GM21515 (cell line): Measurements from ENCODE around the gene ATP6V1G1.
A peak's percentile ranks its signal among the peaks of the same experiment; 100 is the strongest.
"Not testable (repeated sequence)": the region's sequence is repeated elsewhere in the genome, so short reads cannot be mapped to it uniquely, and the experiment has no call there.

Experiments used
- ATAC-seq: cut with Tn5 transposase; IDR thresholded peaks from one replicate; pipeline ENCODE4 v1.9.1; 2021; ENCODE audit not compliant: unreplicated experiment

ATP6V1G1 gene

GRCh38 chr9:114578134-114578533, 9.4 kb upstream of the ATP6V1G1 start:
- ATAC-seq = not testable (repeated sequence)

DNA sequence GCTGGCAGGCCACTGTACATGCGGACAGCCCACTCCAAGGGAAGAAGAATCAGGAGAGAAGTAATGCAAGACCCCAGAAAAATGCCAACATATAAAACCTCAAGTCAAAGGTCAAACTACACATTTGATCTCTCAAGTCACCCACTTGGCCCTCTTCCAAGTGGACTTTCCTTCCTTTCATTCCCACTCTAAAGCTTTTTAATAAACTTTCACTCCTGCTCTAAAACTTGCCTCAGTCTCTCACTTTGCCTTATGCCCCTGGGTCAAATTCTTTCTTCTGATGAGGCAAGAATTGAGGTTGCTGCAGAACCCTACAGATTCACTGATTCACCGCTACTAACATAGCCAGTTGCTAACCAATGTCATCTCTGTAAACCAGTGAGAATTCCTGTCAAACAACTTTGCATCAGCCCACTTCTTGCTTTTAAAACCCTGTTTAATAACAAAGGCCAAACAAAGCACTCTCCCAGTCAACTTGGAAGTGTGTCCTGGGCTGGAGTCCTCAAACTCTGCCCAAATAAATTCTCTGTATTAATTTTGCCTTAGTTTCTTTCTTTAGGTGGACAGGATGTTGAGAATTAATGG, 6.9 kb upstream of the ATP6V1G1 start:
- no peak for ATAC-seq

DNA sequence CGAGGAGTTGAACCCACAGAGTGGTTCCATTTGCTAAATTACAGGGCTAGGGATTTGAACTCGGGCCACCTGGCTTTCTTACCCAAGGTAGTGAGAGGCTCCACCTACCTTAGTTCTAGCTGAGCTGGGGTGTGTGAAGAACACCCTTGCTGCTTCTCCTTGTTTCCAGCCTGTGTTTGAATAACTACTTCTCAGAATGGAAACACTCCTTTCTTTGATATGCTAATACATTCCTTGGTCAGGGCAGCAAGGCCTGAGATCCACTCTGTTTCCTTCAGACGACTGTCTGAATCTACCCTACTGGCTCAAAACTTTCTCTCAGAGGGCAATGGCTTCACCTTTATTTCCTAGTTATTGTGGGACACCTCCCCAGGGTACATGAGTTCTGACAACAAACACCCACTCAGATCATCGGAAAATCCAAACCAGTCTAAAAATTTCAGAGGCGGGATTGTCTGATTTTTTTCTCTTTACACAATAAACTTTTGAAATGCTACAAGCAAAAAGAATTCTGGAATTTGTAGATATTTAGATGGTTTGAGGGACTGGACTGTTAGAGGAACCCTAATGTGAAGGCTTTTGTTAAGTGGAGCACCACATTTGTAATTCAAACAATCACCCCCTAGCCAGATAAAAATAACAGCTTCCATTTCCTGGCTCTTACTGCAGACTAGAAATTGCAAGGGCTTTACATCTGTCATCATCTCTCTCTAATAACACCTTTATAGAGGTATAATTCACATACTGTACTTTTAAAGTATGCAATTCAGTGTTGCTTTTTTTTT, 4.0 kb upstream of the ATP6V1G1 start:
- ATAC-seq = no peak

DNA sequence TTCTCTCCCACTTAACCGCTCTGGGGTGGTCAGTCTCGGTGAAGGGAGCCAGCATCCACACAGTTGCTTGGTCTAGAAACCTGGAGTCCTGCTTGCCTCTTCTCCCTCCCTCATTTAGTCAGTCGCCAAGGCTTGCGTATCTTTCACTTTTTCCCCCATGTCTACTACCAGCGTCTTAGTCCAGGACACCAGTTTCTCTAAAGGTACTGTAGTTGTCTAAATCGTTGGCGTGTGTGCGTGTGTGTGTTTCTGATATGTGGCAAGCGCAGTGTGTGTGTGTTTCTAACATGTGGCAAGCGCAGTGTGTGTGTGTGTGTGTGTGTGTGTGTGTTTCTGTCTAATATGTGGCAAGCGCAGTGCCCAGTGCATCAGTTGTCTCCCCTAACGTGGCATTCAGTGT, 641 bp downstream of the ATP6V1G1 start:
- peak; percentile 2 for ATAC-seq

- no peak for ATAC-seq
Measured at GRCh38 chr9:114588651-114589526, 1.3 kb downstream of the ATP6V1G1 start.

GRCh38 chr9:114590328-114590727, 2.8 kb downstream of the ATP6V1G1 start:
- ATAC-seq = no peak

DNA sequence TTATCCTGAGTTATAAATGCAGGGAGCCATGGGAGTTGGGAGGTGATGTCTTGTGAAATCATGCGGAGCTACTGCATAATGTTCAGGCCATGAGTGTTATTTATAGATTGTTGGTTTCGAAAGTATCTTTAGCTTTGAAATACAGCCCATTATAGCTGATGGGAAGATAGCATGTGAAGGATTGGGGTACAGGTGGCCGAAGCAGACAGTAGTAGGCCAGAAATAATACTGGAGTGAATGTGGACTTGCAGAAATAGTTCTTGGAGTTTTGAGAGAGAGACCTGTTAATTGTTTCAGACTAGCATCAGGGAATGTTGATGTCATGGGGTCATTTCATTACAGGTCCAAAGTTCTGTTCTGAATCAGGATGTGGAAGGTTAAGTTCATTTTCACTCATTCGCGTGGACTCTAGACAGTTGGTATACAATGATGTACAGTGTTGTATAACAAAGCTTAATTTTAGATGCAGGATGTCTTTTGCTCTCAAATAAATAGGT, 3.8 kb downstream of the ATP6V1G1 start:
- no peak for ATAC-seq

DNA sequence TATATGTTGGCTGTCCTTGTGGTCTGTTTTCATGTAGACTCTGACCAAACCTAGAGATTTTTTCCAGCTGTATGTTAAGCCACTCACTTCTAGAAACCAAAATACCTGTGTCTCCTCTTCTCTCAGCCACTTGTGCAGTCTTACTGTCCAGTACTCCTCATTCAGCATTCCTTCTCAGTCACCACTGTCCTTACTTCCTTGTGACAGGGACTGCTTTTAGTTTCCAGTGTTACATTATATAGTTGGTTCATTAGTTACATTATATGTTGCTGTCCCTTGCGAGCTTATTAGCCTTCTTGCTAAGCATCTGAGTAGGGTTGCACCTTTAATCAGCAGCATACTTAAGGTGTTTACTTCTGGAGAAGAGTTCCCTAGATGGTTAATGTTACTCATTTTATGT, 4.3 kb downstream of the ATP6V1G1 start:
- ATAC-seq = no peak

DNA sequence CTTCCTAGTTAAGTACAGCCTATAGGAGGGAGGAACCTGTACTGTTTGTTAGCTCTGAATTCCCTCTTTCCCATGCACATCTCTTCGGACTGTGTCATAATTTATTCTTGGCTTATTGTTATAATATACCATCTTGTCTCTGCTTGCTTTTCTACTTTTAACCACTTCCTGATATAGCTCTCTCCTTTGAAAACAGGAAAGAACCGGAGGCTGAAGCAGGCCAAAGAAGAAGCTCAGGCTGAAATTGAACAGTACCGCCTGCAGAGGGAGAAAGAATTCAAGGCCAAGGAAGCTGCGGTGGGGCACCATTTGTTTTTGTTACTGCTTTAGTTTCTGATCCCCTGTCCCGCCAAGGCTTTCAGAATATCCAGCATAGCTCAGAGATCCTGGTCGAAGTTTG, 4.8 kb downstream of the ATP6V1G1 start:
- no peak for ATAC-seq

GRCh38 chr9:114594136-114594535, 6.6 kb downstream of the ATP6V1G1 start:
- no peak for ATAC-seq

- not testable (repeated sequence) for ATAC-seq
Measured at GRCh38 chr9:114600502-114601248, 13.1 kb downstream of the ATP6V1G1 start.

- not testable (repeated sequence) for ATAC-seq
Measured at GRCh38 chr9:114601787-114602186, 14.2 kb downstream of the ATP6V1G1 start.

DNA sequence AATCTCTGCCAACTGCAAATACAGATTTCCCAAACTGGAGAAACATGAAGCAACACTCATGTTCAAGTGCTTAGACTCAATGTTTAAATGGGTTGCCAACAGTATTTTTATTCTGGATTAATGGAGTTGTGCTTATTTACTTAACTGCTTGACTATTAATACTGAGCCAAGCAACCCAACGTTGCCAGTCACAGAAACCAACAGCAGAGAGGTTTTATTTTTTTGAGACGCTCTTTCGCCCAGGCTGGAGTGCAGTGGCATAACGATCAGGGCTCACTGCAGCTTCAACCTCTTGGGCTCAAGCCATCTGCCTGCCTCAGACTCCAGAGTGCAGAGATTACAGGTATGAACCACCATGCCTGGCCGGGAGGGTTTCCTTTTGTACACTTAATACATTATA, 15.1 kb downstream of the ATP6V1G1 start:
- ATAC-seq = no peak

- ATAC-seq = no peak
Measured at GRCh38 chr9:114603248-114603647, 15.7 kb downstream of the ATP6V1G1 start.

- no peak for ATAC-seq
Measured at GRCh38 chr9:114604989-114605388, 17.4 kb downstream of the ATP6V1G1 start.

GRCh38 chr9:114606068-114606467, 18.5 kb downstream of the ATP6V1G1 start:
- ATAC-seq = no peak

GRCh38 chr9:114606597-114607207, 19.1 kb downstream of the ATP6V1G1 start:
- ATAC-seq = no peak

DNA sequence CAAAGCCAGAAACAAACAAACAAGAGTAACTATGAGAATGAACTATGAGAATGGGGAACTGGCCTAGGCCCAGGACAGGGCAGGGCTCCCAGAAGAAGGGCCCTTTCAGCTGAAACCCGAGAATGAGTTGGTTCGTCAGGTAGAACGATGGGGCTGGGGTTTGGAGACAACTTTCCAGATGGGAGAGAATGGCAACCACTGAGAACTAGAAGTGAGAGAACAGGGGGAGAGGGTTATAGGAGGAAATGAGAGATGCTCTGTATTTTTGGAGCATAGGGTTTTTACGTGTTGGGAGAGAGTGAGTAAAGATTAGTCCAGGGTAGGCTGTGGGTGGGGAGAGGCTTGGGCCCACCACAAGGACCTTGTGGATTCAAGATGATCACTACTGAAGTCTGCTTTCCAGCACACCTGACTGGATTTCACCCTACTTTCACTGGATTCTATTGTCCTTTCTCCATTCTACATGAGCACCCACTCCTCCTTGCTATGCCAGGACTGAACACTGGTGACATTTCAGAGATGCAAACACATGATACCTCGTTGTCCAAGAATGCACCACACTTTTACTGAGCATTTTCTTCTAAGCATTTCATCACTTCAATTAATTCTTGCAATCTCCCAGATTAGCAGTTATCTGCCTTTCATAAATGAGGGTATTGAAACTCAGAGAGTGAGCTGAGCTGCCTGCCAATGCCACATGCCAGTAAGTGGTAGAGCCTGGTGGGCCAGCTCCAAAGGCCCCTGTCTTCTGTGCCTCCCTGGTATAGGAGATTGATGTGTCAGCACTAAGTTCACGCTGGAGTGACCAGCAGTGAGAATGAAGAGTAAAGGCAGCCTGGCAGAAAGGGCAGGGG, 20.3 kb downstream of the ATP6V1G1 start:
- ATAC-seq = peak; percentile 46

GRCh38 chr9:114608525-114608796, 20.9 kb downstream of the ATP6V1G1 start:
- ATAC-seq = no peak
